SU-DHL-6 (cell line): ENCODE results near the gene ARAP3.

Source experiments
- H2AFZ ChIP-seq: fragments of 200-600 bp; sonication (generic); 2 replicates; pipeline ENCODE4 v1.6.1; 2014; ENCODE audit warnings: low read depth, mild to moderate bottlenecking, moderate library complexity, mixed read lengths, antibody characterized with exemption, low read length; ENCODE audit not compliant: severe bottlenecking
- H3F3A ChIP-seq: fragments of 200-600 bp; shearing (Covaris generic); 2 replicates; pipeline ENCODE4 v1.6.0; 2016; ENCODE audit warnings: antibody characterized with exemption, mild to moderate bottlenecking; ENCODE audit not compliant: insufficient read depth
- H3K27ac ChIP-seq: fragments of 200-600 bp; sonication (generic); 2 replicates; pipeline ENCODE4 v1.5.1; 2016; ENCODE audit warnings: low read depth, mild to moderate bottlenecking, low read length, moderate library complexity, mixed read lengths
- H3K27me3 ChIP-seq: fragments of 200-600 bp; sonication (generic), shearing (Covaris generic); 2 replicates; pipeline ENCODE4 v1.6.0; 2014; ENCODE audit warnings: mild to moderate bottlenecking, low read length
- H3K36me3 ChIP-seq: fragments of 200-600 bp; sonication (generic); 2 replicates; pipeline ENCODE4 v1.6.1; 2014; ENCODE audit warnings: mild to moderate bottlenecking, low read length, mixed read lengths
- H3K4me2 ChIP-seq: fragments of 300-600, 200-600 bp; shearing (Covaris generic), sonication (generic); 2 replicates; pipeline ENCODE4 v1.6.0; 2014; ENCODE audit warnings: low read length, low read depth, mild to moderate bottlenecking; ENCODE audit not compliant: poor library complexity, severe bottlenecking
- H3K4me3 ChIP-seq: fragments of 200-600 bp; sonication (generic); 2 replicates; pipeline ENCODE4 v1.5.1; 2014; ENCODE audit warnings: antibody characterized with exemption, low read length, mild to moderate bottlenecking, mixed read lengths; ENCODE audit not compliant: insufficient read depth, poor library complexity, severe bottlenecking
- H3K79me2 ChIP-seq: fragments of 200-600 bp; sonication (generic); 2 replicates; pipeline ENCODE4 v1.6.1; 2014; ENCODE audit warnings: mild to moderate bottlenecking, low read length, moderate library complexity; ENCODE audit not compliant: insufficient read depth
- H3K9ac ChIP-seq: fragments of 200-600 bp; sonication (generic); 2 replicates; pipeline ENCODE4 v1.7.0; 2014; ENCODE audit warnings: mild to moderate bottlenecking, low read length
- H3K9me2 ChIP-seq: fragments of 200-600 bp; sonication (generic); replicated peaks from 2 replicates; pipeline ENCODE4 v1.6.1; 2014; ENCODE audit warnings: low read length; ENCODE audit not compliant: insufficient read depth
- H3K9me3 ChIP-seq: fragments of 200-600 bp; sonication (generic); 2 replicates; pipeline ENCODE4 v1.6.1; 2014; ENCODE audit warnings: low read length, mixed read lengths; ENCODE audit not compliant: insufficient read depth
- H4K20me1 ChIP-seq: fragments of 200-600 bp; sonication (generic); 2 replicates; pipeline ENCODE4 v1.6.1; 2014; ENCODE audit warnings: low read depth, mild to moderate bottlenecking, antibody characterized with exemption, low read length, moderate library complexity, mixed read lengths
- CTCF ChIP-seq: fragments of 200-600 bp; sonication (generic); IDR thresholded peaks from one replicate; pipeline ENCODE4 v1.5.1; 2017; ENCODE audit warnings: antibody characterized with exemption, mild to moderate bottlenecking, low read length, moderate library complexity; ENCODE audit not compliant: insufficient read depth, poor library complexity, severe bottlenecking
- EZH2phosphoT487 ChIP-seq: fragments of 200-600 bp; sonication (generic), shearing (Covaris generic); conservative IDR thresholded peaks from 2 replicates; pipeline ENCODE4 v1.6.1; 2018; ENCODE audit warnings: mild to moderate bottlenecking, antibody characterized with exemption, low read length, moderate library complexity, mixed read lengths

ARAP3 gene

GRCh38 chr5:141711687-141712086 lies 29.7 kb upstream of the ARAP3 start:
- Histone ChIP-seq H3K79me2 (no peaks in the 10 kb centered on the region), H3K9ac (no peak overlapping the region), H3K4me3 (no peak overlapping the region), H3K27me3 (no peaks in the 10 kb centered on the region), H3K9me3 (no peaks in the 10 kb centered on the region), H4K20me1 (no peaks in the 10 kb centered on the region), H3K9me2 (no peaks in the 10 kb centered on the region), H3K4me2 (no peak overlapping the region), H3K27ac (no peak overlapping the region), H2AFZ (no peak overlapping the region), H3F3A (no peaks in the 10 kb centered on the region), H3K36me3 (no peaks in the 10 kb centered on the region)
- TF ChIP-seq CTCF (no peak), EZH2phosphoT487 (no peak)

GRCh38 chr5:141709699-141710267 lies 27.8 kb upstream of the ARAP3 start:
- H3K27ac ChIP-seq, result no peak overlapping the region
- no peak overlapping the region for H3K4me2 ChIP-seq
- H3K9me3 ChIP-seq, result no peaks in the 10 kb centered on the region
- H3K4me3 ChIP-seq, result no peak overlapping the region
- no peaks in the 10 kb centered on the region for H3K79me2 ChIP-seq
- no peaks in the 10 kb centered on the region for H4K20me1 ChIP-seq
- TF ChIP-seq CTCF (no peak), EZH2phosphoT487 (no peak)
- no peaks in the 10 kb centered on the region for H3K9me2 ChIP-seq
- H2AFZ ChIP-seq, result no peak overlapping the region
- no peak overlapping the region for H3K9ac ChIP-seq
- H3K36me3 ChIP-seq, result no peaks in the 10 kb centered on the region
- no peaks in the 10 kb centered on the region for H3F3A ChIP-seq
- no peaks in the 10 kb centered on the region for H3K27me3 ChIP-seq

GRCh38 chr5:141708016-141708415 lies 26.0 kb upstream of the ARAP3 start:
- no peak for TF ChIP-seq CTCF
- no peak for TF ChIP-seq EZH2phosphoT487
- Histone ChIP-seq H3K79me2 (no peaks in the 10 kb centered on the region), H3K4me2 (no peak overlapping the region), H4K20me1 (no peaks in the 10 kb centered on the region), H3F3A (no peaks in the 10 kb centered on the region), H3K9me2 (no peaks in the 10 kb centered on the region), H3K27ac (no peak overlapping the region), H3K27me3 (no peaks in the 10 kb centered on the region), H2AFZ (no peak overlapping the region), H3K4me3 (no peak overlapping the region), H3K36me3 (no peaks in the 10 kb centered on the region), H3K9me3 (no peaks in the 10 kb centered on the region), H3K9ac (no peak overlapping the region)
